ENCODE data around the gene ZNF454. TPM values are rescaled to one million over a fixed set of nuclear protein-coding genes. Genes with fewer than 3 reads are reported as not detected.

Gene ZNF454
- total RNA-seq, 1 donor from 2014 or later = 1.0 TPM

DNA sequence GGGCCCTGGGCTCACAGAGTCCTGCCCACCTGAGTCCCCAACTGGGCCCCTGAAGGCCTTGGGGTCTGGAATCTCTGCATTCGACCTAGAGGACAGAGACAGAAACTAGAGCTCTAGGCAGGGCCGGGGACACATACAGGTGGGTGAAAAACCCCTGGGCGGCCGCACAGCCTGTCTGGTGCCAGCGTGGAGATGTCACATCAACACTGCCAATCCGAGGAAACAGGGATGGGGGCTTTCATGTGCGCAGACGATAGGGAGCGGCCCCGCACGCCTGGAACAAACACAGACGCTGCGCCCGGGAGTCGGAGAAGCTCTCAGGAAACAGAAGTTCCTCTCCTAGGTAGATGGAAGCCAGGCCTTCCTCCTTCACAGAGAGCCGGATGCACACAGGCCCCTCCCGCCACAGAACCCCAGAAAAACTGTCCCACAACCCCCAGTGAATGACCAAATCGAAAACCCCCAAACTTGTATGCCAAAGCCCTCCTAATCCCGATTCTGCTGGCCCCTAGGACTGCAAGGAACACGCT, 52.3 kb downstream of the ZNF454 start:
- DNase-seq = no peak

- no peak for DNase-seq
These were observed 53.1 kb downstream of the ZNF454 start for GRCh38 chr5:178993955-178994579.

GRCh38 chr5:178994580-178995340, 53.8 kb downstream of the ZNF454 start, which contains the start of gene GRM6:
Gene GRM6, minus strand, starts transcription at chr5:178995320. Its CDS starts 376 bp downstream, at chr5:178994944.
- no peak for DNase-seq

- no peak for DNase-seq
These were observed 54.3 kb downstream of the ZNF454 start for GRCh38 chr5:178995341-178995690.

- no peak for DNase-seq
These were observed 55.2 kb downstream of the ZNF454 start for GRCh38 chr5:178996156-178996555.

DNA sequence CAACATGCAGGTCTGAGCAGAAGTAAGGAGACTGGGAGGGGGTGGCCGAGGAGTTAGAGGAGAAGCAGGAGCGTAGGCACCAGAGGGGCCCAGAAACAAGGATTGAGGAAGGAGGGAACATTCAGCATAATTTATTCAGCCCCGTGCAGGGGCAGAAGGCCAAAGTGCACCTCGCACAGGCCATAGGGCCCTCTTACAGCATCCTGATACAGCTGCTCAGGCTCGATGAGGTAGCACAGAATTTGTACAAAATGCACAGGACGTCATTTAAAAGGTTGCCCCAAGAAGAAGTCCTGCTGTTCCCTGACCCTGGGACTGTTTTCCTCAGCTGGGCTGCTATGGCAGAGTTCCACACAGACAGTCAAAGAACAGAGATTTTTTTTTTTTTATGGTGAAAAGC, 56.2 kb downstream of the ZNF454 start:
- no peak for DNase-seq

DNA sequence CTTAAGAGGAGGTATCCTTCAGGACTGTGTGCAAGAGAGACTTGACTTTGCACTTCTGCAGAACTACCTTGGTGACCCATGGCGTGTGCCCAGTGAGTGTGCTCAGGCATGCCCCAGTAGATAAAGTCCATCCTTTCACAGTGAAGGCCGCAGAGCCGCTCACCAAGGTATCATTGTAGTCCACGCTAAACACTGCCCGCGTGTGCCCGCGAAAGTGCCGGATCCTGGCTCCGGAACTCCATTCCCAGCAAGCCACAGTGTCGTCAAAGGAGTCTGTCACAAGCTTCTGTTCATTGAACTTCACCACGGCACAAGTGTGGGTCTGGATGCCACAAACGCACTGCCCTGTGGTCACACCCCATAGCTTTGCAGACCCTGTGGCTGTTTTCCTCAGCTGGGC, 57.4 kb downstream of the ZNF454 start:
- no peak for DNase-seq

DNA sequence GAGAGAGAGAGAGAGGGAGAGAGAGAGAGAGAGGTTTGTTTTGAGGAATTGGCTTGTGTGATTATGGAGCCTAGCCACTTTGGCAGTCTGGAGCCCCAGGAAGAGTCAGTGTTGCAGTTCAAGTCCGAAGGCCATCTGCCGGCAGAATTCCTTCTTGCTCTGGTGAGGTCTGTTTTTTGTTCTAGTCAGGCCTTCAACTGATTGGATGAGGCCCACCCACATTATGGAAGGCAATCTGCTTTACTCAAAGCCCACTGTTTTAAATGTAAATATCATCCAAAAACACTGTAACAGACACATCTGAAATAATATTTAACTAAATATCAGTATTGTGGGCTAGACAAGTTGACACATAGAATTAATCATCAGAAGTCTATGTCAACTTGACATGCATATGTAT, 65.6 kb downstream of the ZNF454 start:
- no peak for DNase-seq

- DNase-seq = no peak
These were observed 67.7 kb downstream of the ZNF454 start for GRCh38 chr5:179008667-179009066.

Other genes with a start within 250 kb of the ZNF454 start
- gene ZNF354A, start 210.5 kb upstream of the ZNF454 start, total RNA-seq = 8.3 and 12.9 TPM in 2 replicates
- gene ZNF354B, start 81.2 kb upstream of the ZNF454 start, total RNA-seq = 7.4 and 10.9 TPM in 2 replicates
- 0.60 and 1.0 TPM in 2 replicates for gene ZFP2, start 45.3 kb upstream of the ZNF454 start, total RNA-seq
- gene GRM6, start 54.1 kb downstream of the ZNF454 start, total RNA-seq = not detected in 2 replicates
- 4.4 and 6.8 TPM in 2 replicates for gene ZNF879, start 82.6 kb downstream of the ZNF454 start, total RNA-seq
- gene ZNF354C, start 119.2 kb downstream of the ZNF454 start, total RNA-seq = 7.3 TPM in 2 replicates

Measured in dermis blood vessel endothelial cell (primary cell).